ENCODE data around the gene CHRM1. TPM values are rescaled to one million over a fixed set of nuclear protein-coding genes. Genes with fewer than 3 reads are reported as not detected.
"Not testable (repeated sequence)": the region's sequence is repeated elsewhere in the genome, so short reads cannot be mapped to it uniquely, and the experiment has no call there.

The CHRM1 gene
- total RNA-seq, 2 donors from 2014 or later = not detected

- peak; percentile 80 for ATAC-seq (replicated peaks)
- H3K36me3 Mint-ChIP-seq (ENCODE audit: low read depth) = peaks cover 80% of the 10 kb centered on the region
- peaks cover 32% of the 10 kb centered on the region for H3K4me1 Mint-ChIP-seq
- no peaks in the 10 kb centered on the region for H3K27me3 Mint-ChIP-seq
- peak overlapping the region; percentile 99 for H3K27ac Mint-ChIP-seq
- H3K9me3 Mint-ChIP-seq = no peaks in the 10 kb centered on the region
- H3K4me3 Mint-ChIP-seq = peak overlapping the region; percentile 99
Observed at GRCh38 chr11:62881579-62882430, 39.4 kb downstream of the CHRM1 start.

GRCh38 chr11:62880803-62881578, 40.2 kb downstream of the CHRM1 start, which contains the start of gene SLC3A2:
Gene SLC3A2 (plus strand): TSS chr11:62880896. CDS start chr11:62881024, 128 bp downstream.
- ATAC-seq (replicated peaks) = peak; percentile 81
- Mint-ChIP-seq H3K9me3 (no peaks in the 10 kb centered on the region), H3K27ac (peak within 1 kb of the TSS; percentile 99), H3K36me3 (ENCODE audit: low read depth) (peaks cover 76% of the 10 kb centered on the region), H3K4me1 (peaks cover 32% of the 10 kb centered on the region), H3K4me3 (peak within 1 kb of the TSS; percentile 99), H3K27me3 (no peaks in the 10 kb centered on the region)

GRCh38 chr11:62880231-62880802, 40.8 kb downstream of the CHRM1 start:
- Mint-ChIP-seq H3K27ac (peak overlapping the region; percentile 99), H3K4me3 (peak overlapping the region; percentile 99), H3K9me3 (no peaks in the 10 kb centered on the region), H3K4me1 (peaks cover 27% of the 10 kb centered on the region), H3K36me3 (ENCODE audit: low read depth) (peaks cover 69% of the 10 kb centered on the region), H3K27me3 (no peaks in the 10 kb centered on the region)
- ATAC-seq (replicated peaks) = peak; percentile 47

- ATAC-seq (replicated peaks) = no peak
- Mint-ChIP-seq H3K4me1 (peaks cover 24% of the 10 kb centered on the region), H3K36me3 (ENCODE audit: low read depth) (peaks cover 62% of the 10 kb centered on the region), H3K27ac (peak overlapping the region; percentile 99), H3K9me3 (no peaks in the 10 kb centered on the region), H3K4me3 (peak overlapping the region; percentile 99), H3K27me3 (no peaks in the 10 kb centered on the region)
Observed at GRCh38 chr11:62879235-62879978, 41.8 kb downstream of the CHRM1 start.

- H3K27ac Mint-ChIP-seq = no peak overlapping the region
- no peaks in the 10 kb centered on the region for H3K9me3 Mint-ChIP-seq
- H3K4me1 Mint-ChIP-seq = peaks cover 6% of the 10 kb centered on the region
- peaks cover 47% of the 10 kb centered on the region for H3K36me3 Mint-ChIP-seq (ENCODE audit: low read depth)
- no peak overlapping the region for H3K4me3 Mint-ChIP-seq
- ATAC-seq (replicated peaks) = no peak
- no peaks in the 10 kb centered on the region for H3K27me3 Mint-ChIP-seq
Observed at GRCh38 chr11:62876712-62877111, 44.5 kb downstream of the CHRM1 start.

- no peak overlapping the region for H3K4me3 Mint-ChIP-seq
- no peak overlapping the region for H3K27ac Mint-ChIP-seq
- no peaks in the 10 kb centered on the region for H3K27me3 Mint-ChIP-seq
- ATAC-seq (replicated peaks) = no peak
- no peaks in the 10 kb centered on the region for H3K9me3 Mint-ChIP-seq
- peaks cover 39% of the 10 kb centered on the region for H3K36me3 Mint-ChIP-seq (ENCODE audit: low read depth)
- H3K4me1 Mint-ChIP-seq = peaks cover 6% of the 10 kb centered on the region
Observed at GRCh38 chr11:62875698-62876478, 45.3 kb downstream of the CHRM1 start.

- Mint-ChIP-seq H3K9me3 (no peaks in the 10 kb centered on the region), H3K4me3 (no peak overlapping the region)
Observed at GRCh38 chr11:62874851-62875250, 46.3 kb downstream of the CHRM1 start.

GRCh38 chr11:62865635-62866034, 55.5 kb downstream of the CHRM1 start:
- H3K9me3 Mint-ChIP-seq = no peaks in the 10 kb centered on the region
- H3K27me3 Mint-ChIP-seq = no peaks in the 10 kb centered on the region
- no peaks in the 10 kb centered on the region for H3K36me3 Mint-ChIP-seq (ENCODE audit: low read depth)
- H3K27ac Mint-ChIP-seq = no peak overlapping the region
- peaks cover 5% of the 10 kb centered on the region for H3K4me1 Mint-ChIP-seq
- ATAC-seq (replicated peaks) = no peak
- H3K4me3 Mint-ChIP-seq = no peak overlapping the region

More at GRCh38 chr11:62874851-62875250, 46.3 kb downstream of the CHRM1 start:
- no peaks in the 10 kb centered on the region for H3K27me3 Mint-ChIP-seq
- H3K36me3 Mint-ChIP-seq (ENCODE audit: low read depth) = peaks cover 29% of the 10 kb centered on the region
- peaks cover 6% of the 10 kb centered on the region for H3K4me1 Mint-ChIP-seq
- no peak overlapping the region for H3K27ac Mint-ChIP-seq
- no peak for ATAC-seq (replicated peaks)

GRCh38 chr11:62863687-62864335, 57.4 kb downstream of the CHRM1 start:
- no peak overlapping the region for H3K4me3 Mint-ChIP-seq
- H3K9me3 Mint-ChIP-seq = no peaks in the 10 kb centered on the region
- peaks cover 5% of the 10 kb centered on the region for H3K4me1 Mint-ChIP-seq
- no peaks in the 10 kb centered on the region for H3K36me3 Mint-ChIP-seq (ENCODE audit: low read depth)
- ATAC-seq (replicated peaks) = no peak
- H3K27me3 Mint-ChIP-seq = no peaks in the 10 kb centered on the region
- no peak overlapping the region for H3K27ac Mint-ChIP-seq

- not testable (repeated sequence) for ATAC-seq (replicated peaks); H3K27me3 Mint-ChIP-seq; H3K9me3 Mint-ChIP-seq; H3K27ac Mint-ChIP-seq; H3K4me3 Mint-ChIP-seq; H3K36me3 Mint-ChIP-seq (ENCODE audit: low read depth)
- H3K4me1 Mint-ChIP-seq = peaks cover 11% of the 10 kb centered on the region
Observed at GRCh38 chr11:62861564-62862192, 59.5 kb downstream of the CHRM1 start.

- H3K27me3 Mint-ChIP-seq = no peaks in the 10 kb centered on the region
- no peak overlapping the region for H3K27ac Mint-ChIP-seq
- H3K4me3 Mint-ChIP-seq = no peak overlapping the region
- ATAC-seq (replicated peaks) = peak; percentile 30
- peaks cover 15% of the 10 kb centered on the region for H3K36me3 Mint-ChIP-seq (ENCODE audit: low read depth)
- H3K9me3 Mint-ChIP-seq = no peaks in the 10 kb centered on the region
- peaks cover 11% of the 10 kb centered on the region for H3K4me1 Mint-ChIP-seq
Observed at GRCh38 chr11:62860835-62861563, 60.2 kb downstream of the CHRM1 start.

GRCh38 chr11:62859281-62859703, 61.9 kb downstream of the CHRM1 start:
- not testable (repeated sequence) for H3K9me3 Mint-ChIP-seq; H3K27me3 Mint-ChIP-seq; H3K4me3 Mint-ChIP-seq; H3K27ac Mint-ChIP-seq; ATAC-seq (replicated peaks)
- Mint-ChIP-seq H3K36me3 (ENCODE audit: low read depth) (peaks cover 33% of the 10 kb centered on the region), H3K4me1 (peaks cover 11% of the 10 kb centered on the region)
